NCI-H82 treated with DMSO at 0.1 percent for 48 hours (cell line): ENCODE data around the gene CPTP.

Experiments used
- DNase-seq: peaks from one replicate; lab custom pipeline; 2025; ENCODE audit not compliant: unreplicated experiment; lab: John Stamatoyannopoulos, UW

Gene CPTP

GRCh38 chr1:1317420-1317819 is 7.2 kb upstream of the CPTP start:
- no peak for DNase-seq

- no peak for DNase-seq
These were observed 6.4 kb upstream of the CPTP start for GRCh38 chr1:1318131-1318652.

GRCh38 chr1:1318777-1319645 is 5.6 kb upstream of the CPTP start:
- DNase-seq, result no peak

- DNase-seq, result no peak
These were observed 5.0 kb upstream of the CPTP start for GRCh38 chr1:1319646-1319941.

- DNase-seq, result no peak
These were observed 3.7 kb upstream of the CPTP start for GRCh38 chr1:1320666-1321448.

- no peak for DNase-seq
These were observed 3.1 kb upstream of the CPTP start for GRCh38 chr1:1321477-1321876.

GRCh38 chr1:1322418-1322817 is 2.2 kb upstream of the CPTP start:
- no peak for DNase-seq

GRCh38 chr1:1322952-1323351 is 1.6 kb upstream of the CPTP start:
- DNase-seq, result no peak

GRCh38 chr1:1324084-1324523 is 498 bp upstream of the CPTP start:
- DNase-seq, result no peak

- no peak for DNase-seq
These were observed 879 bp downstream of the CPTP start for GRCh38 chr1:1325288-1326074.

- no peak for DNase-seq
These were observed 1.5 kb downstream of the CPTP start for GRCh38 chr1:1326075-1326605.

GRCh38 chr1:1327291-1327690 is 2.7 kb downstream of the CPTP start:
- no peak for DNase-seq

GRCh38 chr1:1328254-1328653 is 3.7 kb downstream of the CPTP start:
- no peak for DNase-seq

GRCh38 chr1:1329304-1330210 is 5.0 kb downstream of the CPTP start:
- DNase-seq, result no peak

- DNase-seq, result no peak
These were observed 5.9 kb downstream of the CPTP start for GRCh38 chr1:1330366-1331067.

GRCh38 chr1:1331068-1331965 is 6.7 kb downstream of the CPTP start, which contains the start of gene TAS1R3:
Gene TAS1R3 (plus strand): TSS chr1:1331280. CDS start chr1:1331346, 66 bp downstream.
- no peak for DNase-seq

GRCh38 chr1:1332031-1332755 is 7.6 kb downstream of the CPTP start:
- DNase-seq, result no peak
